ENCODE data around the gene DYNC1I1. TPM values are rescaled to one million over a fixed set of nuclear protein-coding genes. Genes with fewer than 3 reads are reported as not detected.

DYNC1I1 gene
- total RNA-seq, 1 donor from 2014 or later, result 4.4 TPM

GRCh38 chr7:96097835-96098234, 325.5 kb downstream of the DYNC1I1 start:
- Mint-ChIP-seq H3K27me3 (ENCODE audit: low read depth) (no peaks in the 10 kb centered on the region), H3K27ac (no peak overlapping the region)

GRCh38 chr7:96100737-96101136, 328.4 kb downstream of the DYNC1I1 start:
- H3K9me3 Mint-ChIP-seq, result peaks cover 16% of the 10 kb centered on the region
- no peaks in the 10 kb centered on the region for H3K4me1 Mint-ChIP-seq
- no peak overlapping the region for H3K4me3 Mint-ChIP-seq
- TF ChIP-seq CTCF (IDR thresholded peaks at IDR 0.05; ENCODE audit: unreplicated experiment), result no peak
- no peak for DNase-seq (ENCODE audit: low spot score in 2 of 2, unreplicated experiment in 2 of 2)
- peaks cover 6% of the 10 kb centered on the region for H3K36me3 Mint-ChIP-seq
- H3K27me3 Mint-ChIP-seq (ENCODE audit: low read depth), result no peaks in the 10 kb centered on the region
- H3K27ac Mint-ChIP-seq, result no peak overlapping the region

More at GRCh38 chr7:96097835-96098234, 325.5 kb downstream of the DYNC1I1 start:
- Mint-ChIP-seq H3K4me3 (no peak overlapping the region), H3K9me3 (peaks cover 16% of the 10 kb centered on the region), H3K4me1 (peaks cover 6% of the 10 kb centered on the region), H3K36me3 (peaks cover 6% of the 10 kb centered on the region)
- no peak for TF ChIP-seq CTCF (IDR thresholded peaks at IDR 0.05; ENCODE audit: unreplicated experiment)
- no peak for DNase-seq (ENCODE audit: low spot score in 2 of 2, unreplicated experiment in 2 of 2)

- peaks cover 16% of the 10 kb centered on the region for H3K9me3 Mint-ChIP-seq
- no peak for DNase-seq (ENCODE audit: low spot score in 2 of 2, unreplicated experiment in 2 of 2)
- no peak for TF ChIP-seq CTCF (IDR thresholded peaks at IDR 0.05; ENCODE audit: unreplicated experiment)
- H3K27ac Mint-ChIP-seq, result no peak overlapping the region
- H3K4me1 Mint-ChIP-seq, result no peaks in the 10 kb centered on the region
- peaks cover 6% of the 10 kb centered on the region for H3K36me3 Mint-ChIP-seq
- H3K27me3 Mint-ChIP-seq (ENCODE audit: low read depth), result no peaks in the 10 kb centered on the region
- H3K4me3 Mint-ChIP-seq, result no peak overlapping the region
Measured at GRCh38 chr7:96102096-96102811, 329.9 kb downstream of the DYNC1I1 start.

- H3K27me3 Mint-ChIP-seq (ENCODE audit: low read depth), result no peaks in the 10 kb centered on the region
- no peaks in the 10 kb centered on the region for H3K4me1 Mint-ChIP-seq
- H3K27ac Mint-ChIP-seq, result no peak overlapping the region
- no peak for DNase-seq (ENCODE audit: low spot score in 2 of 2, unreplicated experiment in 2 of 2)
- H3K9me3 Mint-ChIP-seq, result peaks cover 11% of the 10 kb centered on the region
- no peak overlapping the region for H3K4me3 Mint-ChIP-seq
- TF ChIP-seq CTCF (IDR thresholded peaks at IDR 0.05; ENCODE audit: unreplicated experiment), result no peak
- H3K36me3 Mint-ChIP-seq, result peaks cover 1% of the 10 kb centered on the region
Measured at GRCh38 chr7:96104984-96105383, 332.6 kb downstream of the DYNC1I1 start.

- DNase-seq (ENCODE audit: low spot score in 2 of 2, unreplicated experiment in 2 of 2), result no peak
- H3K27ac Mint-ChIP-seq, result no peak overlapping the region
- peaks cover 4% of the 10 kb centered on the region for H3K4me1 Mint-ChIP-seq
- TF ChIP-seq CTCF (IDR thresholded peaks at IDR 0.05; ENCODE audit: unreplicated experiment), result no peak
- H3K36me3 Mint-ChIP-seq, result peaks cover 9% of the 10 kb centered on the region
- peaks cover 38% of the 10 kb centered on the region for H3K9me3 Mint-ChIP-seq
- H3K27me3 Mint-ChIP-seq (ENCODE audit: low read depth), result no peaks in the 10 kb centered on the region
- no peak overlapping the region for H3K4me3 Mint-ChIP-seq
Measured at GRCh38 chr7:96111405-96111804, 339.1 kb downstream of the DYNC1I1 start.

All from mesothelial cell of epicardium (in vitro differentiated cells).